HEK293 (cell line): ENCODE results near the gene COL4A1.

Experiments used
- CTCF ChIA-PET: fragments of 350-600 bp; formaldehyde crosslinking; extraction: SDS; loops from one replicate; lab custom pipeline; 2021; ENCODE audit warnings: antibody characterized with exemption; lab: Yijun Ruan, JAX
- POLR2A ChIA-PET: fragments of 300-600 bp; formaldehyde crosslinking; extraction: SDS; loops from one replicate; lab custom pipeline; 2020; ENCODE audit warnings: antibody characterized with exemption, inconsistent platforms; lab: Yijun Ruan, JAX
- H3K27ac ChIP-seq: fragments of 200-500 bp; sonication (Bioruptor generic); 2 replicates; pipeline ENCODE4 v1.5.1; 2014; ENCODE audit warnings: low read depth, low read length, control low read depth, inconsistent platforms; ENCODE audit errors: extremely low read depth
- H3K36me3 ChIP-seq, 2 experiments: fragments of 200-500 bp in 1 of 2; sonication (Bioruptor generic) in 1 of 2; 1 replicate in 1 of 2; 2 replicates in 1 of 2; pipeline ENCODE4 v1.5.1; 2014 to 2017; ENCODE audit warnings: inconsistent platforms in 2 of 2, low read length in 2 of 2; ENCODE audit not compliant: control insufficient read depth in 2 of 2, insufficient read depth in 1 of 2
- H3K4me1 ChIP-seq: fragments of 200-500 bp; sonication (Bioruptor generic); 2 replicates; pipeline ENCODE4 v1.5.1; 2014; ENCODE audit warnings: mild to moderate bottlenecking, low read length, inconsistent platforms; ENCODE audit not compliant: control insufficient read depth, insufficient read depth
- H3K4me3 ChIP-seq: 2 replicates; pipeline ENCODE4 v1.5.1; 2011; ENCODE audit warnings: low read depth, mild to moderate bottlenecking, control low read depth, low read length, moderate library complexity
- H3K9me3 ChIP-seq: fragments of 200-500 bp; sonication (Bioruptor generic); 2 replicates; pipeline ENCODE4 v1.5.1; 2014; ENCODE audit warnings: low read depth, low read length, inconsistent platforms; ENCODE audit not compliant: control insufficient read depth, insufficient read depth
- KLF8 ChIP-seq: fragments of 450-650 bp; formaldehyde crosslinking; IDR thresholded peaks from 2 replicates; pipeline ENCODE4 v1.5.1; 2016; ENCODE audit warnings: missing biosample characterization, missing genetic modification characterization
- SCRT2 ChIP-seq: fragments of 450-650 bp; formaldehyde crosslinking; IDR thresholded peaks from 2 replicates; pipeline ENCODE4 v1.5.1; 2016; ENCODE audit warnings: missing biosample characterization, missing genetic modification characterization
- SP3 ChIP-seq: fragments of 450-650 bp; formaldehyde crosslinking; IDR thresholded peaks from 2 replicates; pipeline ENCODE4 v1.5.1; 2016; ENCODE audit warnings: missing biosample characterization, missing genetic modification characterization
- ZBTB1 ChIP-seq: fragments of 450-650 bp; formaldehyde crosslinking; IDR thresholded peaks from 2 replicates; pipeline ENCODE4 v1.5.1; 2016; ENCODE audit warnings: missing biosample characterization, missing genetic modification characterization
- ZNF112 ChIP-seq: fragments of 450-650 bp; formaldehyde crosslinking; IDR thresholded peaks from 2 replicates; pipeline ENCODE4 v1.5.0; 2017; ENCODE audit warnings: missing biosample characterization, missing genetic modification characterization
- ZNF114 ChIP-seq: fragments of 450-650 bp; formaldehyde crosslinking; IDR thresholded peaks from 2 replicates; pipeline ENCODE4 v1.5.0; 2017; ENCODE audit warnings: missing biosample characterization, missing genetic modification characterization
- ZNF19 ChIP-seq: fragments of 450-650 bp; formaldehyde crosslinking; IDR thresholded peaks from 2 replicates; pipeline ENCODE4; 2016; ENCODE audit warnings: missing biosample characterization, missing genetic modification characterization, low read depth
- ZNF449 ChIP-seq: fragments of 450-650 bp; formaldehyde crosslinking; IDR thresholded peaks from 2 replicates; pipeline ENCODE4 v1.5.1; 2017; ENCODE audit warnings: missing biosample characterization, mild to moderate bottlenecking, missing genetic modification characterization, moderate library complexity
- ZNF624 ChIP-seq: fragments of 450-650 bp; formaldehyde crosslinking; IDR thresholded peaks from 2 replicates; pipeline ENCODE4 v1.5.1; 2017; ENCODE audit warnings: missing biosample characterization, missing genetic modification characterization
- ZNF658 ChIP-seq: fragments of 450-650 bp; formaldehyde crosslinking; IDR thresholded peaks from 2 replicates; pipeline ENCODE4; 2016; ENCODE audit warnings: missing biosample characterization, missing genetic modification characterization
- ZNF76 ChIP-seq: fragments of 450-650 bp; formaldehyde crosslinking; IDR thresholded peaks from 2 replicates; pipeline ENCODE4; 2016; ENCODE audit warnings: low read depth, missing biosample characterization, missing genetic modification characterization, borderline replicate concordance
- TF ChIP-seq, protein P1 (sequence below): fragments of 450-650 bp; formaldehyde crosslinking; IDR thresholded peaks from 2 replicates; pipeline ENCODE4 v1.5.1; 2016; ENCODE audit warnings: missing biosample characterization, missing genetic modification characterization, borderline replicate concordance
- TF ChIP-seq, protein P2 (sequence below): fragments of 450-650 bp; formaldehyde crosslinking; IDR thresholded peaks from 2 replicates; pipeline ENCODE4 v1.5.1; 2017; ENCODE audit warnings: missing biosample characterization, missing genetic modification characterization
- TF ChIP-seq, protein P3 (sequence below): fragments of 450-650 bp; formaldehyde crosslinking; IDR thresholded peaks from 2 replicates; pipeline ENCODE4 v1.5.1; 2016; ENCODE audit warnings: missing biosample characterization, missing genetic modification characterization

Gene COL4A1

DNA sequence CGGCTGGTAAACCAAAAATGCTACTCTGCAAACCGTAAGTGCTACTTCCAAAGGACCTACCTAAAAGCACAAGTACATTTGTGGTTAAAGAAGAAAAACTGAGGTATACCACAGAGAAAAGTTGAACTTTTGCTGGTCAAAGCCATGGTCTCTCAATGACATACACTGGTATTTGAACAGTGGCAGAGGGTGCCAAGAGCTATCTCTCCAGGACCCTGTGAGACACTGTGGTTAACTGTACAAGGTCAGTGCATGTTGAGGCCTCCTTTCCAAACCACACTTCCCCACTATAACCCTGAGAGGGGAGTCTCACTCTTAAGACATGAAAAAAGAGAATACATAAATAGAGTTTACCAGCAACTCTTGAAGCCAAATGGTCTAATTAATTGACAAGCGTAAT is 49.5 kb downstream of the COL4A1 start:
- H3K9me3 ChIP-seq = no peaks in the 10 kb centered on the region
- no peaks in the 10 kb centered on the region for H3K4me1 ChIP-seq
- no peak overlapping the region for H3K4me3 ChIP-seq
- POLR2A ChIA-PET = no interaction called here
- TF ChIP-seq ZBTB1 (tag by site-specific recombination) (no peak), ZNF114 (tag by site-specific recombination) (no peak), ZNF449 (tag by site-specific recombination) (no peak), SP3 (tag by site-specific recombination) (no peak), ZNF19 (no peak), ZNF76 (tag by site-specific recombination) (no peak), ZNF624 (tag by site-specific recombination) (no peak)
- TF ChIP-seq, protein P1, sequence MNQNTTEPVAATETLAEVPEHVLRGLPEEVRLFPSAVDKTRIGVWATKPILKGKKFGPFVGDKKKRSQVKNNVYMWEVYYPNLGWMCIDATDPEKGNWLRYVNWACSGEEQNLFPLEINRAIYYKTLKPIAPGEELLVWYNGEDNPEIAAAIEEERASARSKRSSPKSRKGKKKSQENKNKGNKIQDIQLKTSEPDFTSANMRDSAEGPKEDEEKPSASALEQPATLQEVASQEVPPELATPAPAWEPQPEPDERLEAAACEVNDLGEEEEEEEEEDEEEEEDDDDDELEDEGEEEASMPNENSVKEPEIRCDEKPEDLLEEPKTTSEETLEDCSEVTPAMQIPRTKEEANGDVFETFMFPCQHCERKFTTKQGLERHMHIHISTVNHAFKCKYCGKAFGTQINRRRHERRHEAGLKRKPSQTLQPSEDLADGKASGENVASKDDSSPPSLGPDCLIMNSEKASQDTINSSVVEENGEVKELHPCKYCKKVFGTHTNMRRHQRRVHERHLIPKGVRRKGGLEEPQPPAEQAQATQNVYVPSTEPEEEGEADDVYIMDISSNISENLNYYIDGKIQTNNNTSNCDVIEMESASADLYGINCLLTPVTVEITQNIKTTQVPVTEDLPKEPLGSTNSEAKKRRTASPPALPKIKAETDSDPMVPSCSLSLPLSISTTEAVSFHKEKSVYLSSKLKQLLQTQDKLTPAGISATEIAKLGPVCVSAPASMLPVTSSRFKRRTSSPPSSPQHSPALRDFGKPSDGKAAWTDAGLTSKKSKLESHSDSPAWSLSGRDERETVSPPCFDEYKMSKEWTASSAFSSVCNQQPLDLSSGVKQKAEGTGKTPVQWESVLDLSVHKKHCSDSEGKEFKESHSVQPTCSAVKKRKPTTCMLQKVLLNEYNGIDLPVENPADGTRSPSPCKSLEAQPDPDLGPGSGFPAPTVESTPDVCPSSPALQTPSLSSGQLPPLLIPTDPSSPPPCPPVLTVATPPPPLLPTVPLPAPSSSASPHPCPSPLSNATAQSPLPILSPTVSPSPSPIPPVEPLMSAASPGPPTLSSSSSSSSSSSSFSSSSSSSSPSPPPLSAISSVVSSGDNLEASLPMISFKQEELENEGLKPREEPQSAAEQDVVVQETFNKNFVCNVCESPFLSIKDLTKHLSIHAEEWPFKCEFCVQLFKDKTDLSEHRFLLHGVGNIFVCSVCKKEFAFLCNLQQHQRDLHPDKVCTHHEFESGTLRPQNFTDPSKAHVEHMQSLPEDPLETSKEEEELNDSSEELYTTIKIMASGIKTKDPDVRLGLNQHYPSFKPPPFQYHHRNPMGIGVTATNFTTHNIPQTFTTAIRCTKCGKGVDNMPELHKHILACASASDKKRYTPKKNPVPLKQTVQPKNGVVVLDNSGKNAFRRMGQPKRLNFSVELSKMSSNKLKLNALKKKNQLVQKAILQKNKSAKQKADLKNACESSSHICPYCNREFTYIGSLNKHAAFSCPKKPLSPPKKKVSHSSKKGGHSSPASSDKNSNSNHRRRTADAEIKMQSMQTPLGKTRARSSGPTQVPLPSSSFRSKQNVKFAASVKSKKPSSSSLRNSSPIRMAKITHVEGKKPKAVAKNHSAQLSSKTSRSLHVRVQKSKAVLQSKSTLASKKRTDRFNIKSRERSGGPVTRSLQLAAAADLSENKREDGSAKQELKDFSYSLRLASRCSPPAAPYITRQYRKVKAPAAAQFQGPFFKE = no peak
- TF ChIP-seq, protein P2, sequence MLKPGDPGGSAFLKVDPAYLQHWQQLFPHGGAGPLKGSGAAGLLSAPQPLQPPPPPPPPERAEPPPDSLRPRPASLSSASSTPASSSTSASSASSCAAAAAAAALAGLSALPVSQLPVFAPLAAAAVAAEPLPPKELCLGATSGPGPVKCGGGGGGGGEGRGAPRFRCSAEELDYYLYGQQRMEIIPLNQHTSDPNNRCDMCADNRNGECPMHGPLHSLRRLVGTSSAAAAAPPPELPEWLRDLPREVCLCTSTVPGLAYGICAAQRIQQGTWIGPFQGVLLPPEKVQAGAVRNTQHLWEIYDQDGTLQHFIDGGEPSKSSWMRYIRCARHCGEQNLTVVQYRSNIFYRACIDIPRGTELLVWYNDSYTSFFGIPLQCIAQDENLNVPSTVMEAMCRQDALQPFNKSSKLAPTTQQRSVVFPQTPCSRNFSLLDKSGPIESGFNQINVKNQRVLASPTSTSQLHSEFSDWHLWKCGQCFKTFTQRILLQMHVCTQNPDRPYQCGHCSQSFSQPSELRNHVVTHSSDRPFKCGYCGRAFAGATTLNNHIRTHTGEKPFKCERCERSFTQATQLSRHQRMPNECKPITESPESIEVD (tag by site-specific recombination) = no peak
- TF ChIP-seq, protein P3, sequence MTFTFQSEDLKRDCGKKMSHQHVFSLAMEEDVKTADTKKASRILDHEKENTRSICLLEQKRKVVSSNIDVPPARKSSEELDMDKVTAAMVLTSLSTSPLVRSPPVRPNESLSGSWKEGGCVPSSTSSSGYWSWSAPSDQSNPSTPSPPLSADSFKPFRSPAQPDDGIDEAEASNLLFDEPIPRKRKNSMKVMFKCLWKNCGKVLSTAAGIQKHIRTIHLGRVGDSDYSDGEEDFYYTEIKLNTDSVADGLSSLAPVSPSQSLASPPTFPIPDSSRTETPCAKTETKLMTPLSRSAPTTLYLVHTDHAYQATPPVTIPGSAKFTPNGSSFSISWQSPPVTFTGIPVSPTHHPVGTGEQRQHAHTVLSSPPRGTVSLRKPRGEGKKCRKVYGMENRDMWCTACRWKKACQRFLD = no peak
- no peak overlapping the region for H3K27ac ChIP-seq
- CTCF ChIA-PET = interaction anchor here (0.5 kb wide), 1 partner anchor 703 kb away, joined by 3 read pairs; no protein-coding TSS in a partner anchor
- H3K36me3 ChIP-seq = no peaks in the 10 kb centered on the region

GRCh38 chr13:110256126-110256905 is 50.6 kb downstream of the COL4A1 start:
- POLR2A ChIA-PET = no interaction called here
- Histone ChIP-seq H3K4me1 (no peaks in the 10 kb centered on the region), H3K4me3 (no peak overlapping the region), H3K9me3 (no peaks in the 10 kb centered on the region), H3K36me3 (no peaks in the 10 kb centered on the region), H3K27ac (no peak overlapping the region)
- CTCF ChIA-PET = interaction anchor here (0.5 kb wide), 1 partner anchor 704 kb away, joined by 3 read pairs; no protein-coding TSS in a partner anchor
- TF ChIP-seq SCRT2 (tag by site-specific recombination) (no peak), ZNF112 (tag by site-specific recombination) (no peak), KLF8 (tag by site-specific recombination) (no peak), ZNF658 (tag by site-specific recombination) (no peak)
